Neural crest cell (in vitro differentiated cells): ENCODE results near the gene GLYATL2. TPM values are rescaled to one million over a fixed set of nuclear protein-coding genes. Genes with fewer than 3 reads are reported as not detected.

Experiments
- DNase-seq: peaks from one replicate; pipeline ENCODE4 v3.0.0; 2021; ENCODE audit warnings: low read depth, mixed read lengths, low spot score
- H3K27ac Mint-ChIP-seq: one replicate; pipeline ENCODE4 v1.8.0; 2021; ENCODE audit warnings: mild to moderate bottlenecking, mixed read lengths; ENCODE audit not compliant: unreplicated experiment
- H3K27me3 Mint-ChIP-seq: 2 replicates; pipeline ENCODE4 v1.8.0; 2021; ENCODE audit warnings: low read depth, mild to moderate bottlenecking, mixed read lengths
- H3K36me3 Mint-ChIP-seq: 2 replicates; pipeline ENCODE4 v1.8.0; 2021; ENCODE audit warnings: low read depth, mild to moderate bottlenecking, mixed read lengths
- H3K4me1 Mint-ChIP-seq: 2 replicates; pipeline ENCODE4 v1.8.0; 2021; ENCODE audit warnings: mixed read lengths
- H3K4me3 Mint-ChIP-seq: one replicate; pipeline ENCODE4 v1.8.0; 2021; ENCODE audit warnings: mild to moderate bottlenecking, mixed read lengths
- H3K9me3 Mint-ChIP-seq: 2 replicates; pipeline ENCODE4 v1.8.0; 2021; ENCODE audit warnings: mixed read lengths
- total RNA-seq: library from RNA; stranded (reverse); gene quantifications from 2 replicates; pipeline ENCODE4 v1.2.1, GENCODE V29; 2021
- TF ChIP-seq, protein P1 (sequence below): fragments of 200-600 bp; sonication (generic); conservative IDR thresholded peaks from 2 replicates; pipeline ENCODE4 v1.5.0; 2021; ENCODE audit warnings: antibody characterized with exemption, mild to moderate bottlenecking

Gene GLYATL2
- total RNA-seq, 1 donor from 2014 or later: 2.4 TPM

GRCh38 chr11:58829786-58830185, 14.7 kb downstream of the GLYATL2 start:
- TF ChIP-seq, protein P1, sequence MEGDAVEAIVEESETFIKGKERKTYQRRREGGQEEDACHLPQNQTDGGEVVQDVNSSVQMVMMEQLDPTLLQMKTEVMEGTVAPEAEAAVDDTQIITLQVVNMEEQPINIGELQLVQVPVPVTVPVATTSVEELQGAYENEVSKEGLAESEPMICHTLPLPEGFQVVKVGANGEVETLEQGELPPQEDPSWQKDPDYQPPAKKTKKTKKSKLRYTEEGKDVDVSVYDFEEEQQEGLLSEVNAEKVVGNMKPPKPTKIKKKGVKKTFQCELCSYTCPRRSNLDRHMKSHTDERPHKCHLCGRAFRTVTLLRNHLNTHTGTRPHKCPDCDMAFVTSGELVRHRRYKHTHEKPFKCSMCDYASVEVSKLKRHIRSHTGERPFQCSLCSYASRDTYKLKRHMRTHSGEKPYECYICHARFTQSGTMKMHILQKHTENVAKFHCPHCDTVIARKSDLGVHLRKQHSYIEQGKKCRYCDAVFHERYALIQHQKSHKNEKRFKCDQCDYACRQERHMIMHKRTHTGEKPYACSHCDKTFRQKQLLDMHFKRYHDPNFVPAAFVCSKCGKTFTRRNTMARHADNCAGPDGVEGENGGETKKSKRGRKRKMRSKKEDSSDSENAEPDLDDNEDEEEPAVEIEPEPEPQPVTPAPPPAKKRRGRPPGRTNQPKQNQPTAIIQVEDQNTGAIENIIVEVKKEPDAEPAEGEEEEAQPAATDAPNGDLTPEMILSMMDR: no peak
- DNase-seq: no peak
- Mint-ChIP-seq H3K9me3 (peaks cover 11% of the 10 kb centered on the region), H3K27me3 (no peaks in the 10 kb centered on the region), H3K27ac (no peak overlapping the region), H3K36me3 (peaks cover 8% of the 10 kb centered on the region), H3K4me3 (no peak overlapping the region), H3K4me1 (no peaks in the 10 kb centered on the region)

GRCh38 chr11:58813693-58814092, 30.8 kb downstream of the GLYATL2 start:
- no peak for DNase-seq
- Mint-ChIP-seq H3K27me3 (no peaks in the 10 kb centered on the region), H3K27ac (no peak overlapping the region), H3K36me3 (no peaks in the 10 kb centered on the region), H3K9me3 (peaks cover 10% of the 10 kb centered on the region), H3K4me3 (no peak overlapping the region), H3K4me1 (no peaks in the 10 kb centered on the region)
- TF ChIP-seq, protein P1: no peak

- DNase-seq: no peak
- Mint-ChIP-seq H3K4me1 (no peaks in the 10 kb centered on the region), H3K9me3 (peaks cover 8% of the 10 kb centered on the region), H3K36me3 (no peaks in the 10 kb centered on the region), H3K4me3 (no peak overlapping the region), H3K27ac (no peak overlapping the region), H3K27me3 (no peaks in the 10 kb centered on the region)
- TF ChIP-seq, protein P1: no peak
These were observed 33.0 kb downstream of the GLYATL2 start for GRCh38 chr11:58811499-58811898.

- DNase-seq: no peak
- Mint-ChIP-seq H3K9me3 (peaks cover 21% of the 10 kb centered on the region), H3K27ac (no peak overlapping the region), H3K36me3 (no peaks in the 10 kb centered on the region), H3K27me3 (no peaks in the 10 kb centered on the region), H3K4me1 (no peaks in the 10 kb centered on the region), H3K4me3 (no peak overlapping the region)
- TF ChIP-seq, protein P1: no peak
These were observed 37.2 kb downstream of the GLYATL2 start for GRCh38 chr11:58807343-58807742.

DNA sequence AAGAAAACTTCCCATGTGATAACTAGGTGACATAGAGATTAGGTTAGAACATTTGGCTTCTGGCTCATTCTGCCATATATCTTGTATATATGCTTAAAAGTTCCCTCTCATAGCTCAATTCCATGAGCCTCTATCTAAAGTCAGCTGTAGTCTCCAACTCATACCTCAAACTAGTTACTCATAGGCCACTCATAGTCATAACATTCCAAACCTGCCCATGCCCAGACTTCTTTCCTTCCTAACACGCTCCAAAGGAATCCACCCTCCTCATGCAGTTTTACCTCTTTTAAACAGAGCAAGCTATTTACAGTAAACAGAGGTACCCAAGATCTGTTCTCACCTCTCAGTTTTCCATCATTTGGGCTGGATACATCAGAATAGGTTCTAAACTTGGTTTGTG, 39.4 kb downstream of the GLYATL2 start:
- H3K4me3 Mint-ChIP-seq: no peak overlapping the region
- H3K36me3 Mint-ChIP-seq: no peaks in the 10 kb centered on the region
- no peak overlapping the region for H3K27ac Mint-ChIP-seq

More for the DNA sequence above, 39.4 kb downstream of the GLYATL2 start:
- no peak for DNase-seq
- no peaks in the 10 kb centered on the region for H3K27me3 Mint-ChIP-seq
- TF ChIP-seq, protein P1: no peak
- no peaks in the 10 kb centered on the region for H3K4me1 Mint-ChIP-seq
- peaks cover 24% of the 10 kb centered on the region for H3K9me3 Mint-ChIP-seq
